Skin of body (tissue), 2 donors: Measurements from ENCODE around the gene CSTB. TPM values are rescaled to one million over a fixed set of nuclear protein-coding genes. Genes with fewer than 3 reads are reported as not detected.

Experiments
- DNase-seq: peaks from one replicate; lab custom pipeline; 2025; lab: John Stamatoyannopoulos, UW
- total RNA-seq: library from RNA; depleted of rRNA; stranded (reverse); fragments of >200 nt; gene quantifications from one replicate; pipeline ENCODE4 v1.2.3, GENCODE V29; 2014

Gene CSTB
- total RNA-seq, 1 donor from 2014 or later: 21.0 TPM

GRCh38 chr21:43752758-43753438, 23.2 kb downstream of the CSTB start:
- no peak for DNase-seq

DNA sequence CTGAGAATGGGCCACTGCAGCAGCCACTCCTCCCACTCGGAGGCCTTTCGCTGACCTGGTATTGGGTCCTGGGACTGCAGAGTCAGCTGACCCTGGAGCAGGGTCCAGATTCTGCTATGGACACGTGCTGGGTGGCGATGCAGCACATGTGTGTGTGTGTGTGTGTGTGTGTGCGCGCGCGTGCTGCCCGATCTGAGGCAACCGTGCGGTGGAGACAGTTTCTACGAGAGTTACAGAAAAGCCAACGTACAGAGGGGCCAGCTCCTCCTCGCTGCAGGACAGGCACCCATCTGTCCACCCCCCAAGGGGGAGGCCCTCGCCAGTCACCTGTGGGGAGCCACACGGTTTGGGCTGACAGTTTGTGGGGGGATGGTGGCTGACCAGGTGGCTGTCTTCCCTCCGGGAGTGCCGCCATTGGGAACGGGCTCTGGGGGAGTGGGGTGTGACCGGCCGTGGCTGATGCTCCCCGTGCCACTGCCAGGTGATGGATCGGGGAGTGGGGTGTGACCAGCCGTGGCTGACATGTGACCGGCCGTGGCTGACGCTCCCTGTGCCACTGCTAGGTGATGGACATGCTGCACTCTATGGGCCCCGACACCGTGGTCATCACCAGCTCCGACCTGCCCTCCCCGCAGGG, 24.0 kb downstream of the CSTB start:
- DNase-seq: no peak

DNA sequence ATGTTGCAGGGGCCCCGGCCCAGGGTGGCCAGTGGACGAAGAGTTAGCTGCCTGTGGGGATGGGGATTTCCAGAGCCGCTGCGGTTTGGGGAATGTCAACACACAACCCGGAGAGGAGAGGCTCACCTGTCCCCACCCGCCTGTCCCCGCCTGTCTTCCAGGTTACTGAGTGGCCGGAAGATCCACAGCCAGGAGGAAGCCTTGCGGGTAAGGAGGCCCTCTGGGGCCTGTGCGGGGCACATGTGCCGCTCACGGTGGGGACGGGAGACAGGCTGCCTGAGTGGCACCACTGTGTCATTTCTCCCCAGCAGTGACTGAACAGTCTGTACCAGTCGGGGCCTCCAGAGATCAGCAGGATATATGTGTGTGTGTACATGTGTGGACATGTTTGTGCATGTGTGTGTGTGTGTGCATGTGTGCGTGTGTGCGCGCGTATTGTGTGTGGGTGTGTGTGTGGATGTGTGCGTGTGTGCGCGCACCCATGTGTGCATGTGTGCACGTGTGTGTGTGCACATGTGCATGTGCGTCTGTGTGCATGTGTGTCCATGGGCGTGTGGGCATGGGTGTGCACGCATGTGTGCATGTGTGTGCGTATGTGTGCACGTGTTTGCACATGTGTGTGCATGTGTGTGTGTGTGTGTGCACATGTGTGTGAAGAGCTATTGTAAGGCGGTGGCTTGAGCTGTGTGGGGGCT, 25.6 kb downstream of the CSTB start:
- DNase-seq: no peak

GRCh38 chr21:43749651-43750262, 26.4 kb downstream of the CSTB start:
- DNase-seq: no peak

DNA sequence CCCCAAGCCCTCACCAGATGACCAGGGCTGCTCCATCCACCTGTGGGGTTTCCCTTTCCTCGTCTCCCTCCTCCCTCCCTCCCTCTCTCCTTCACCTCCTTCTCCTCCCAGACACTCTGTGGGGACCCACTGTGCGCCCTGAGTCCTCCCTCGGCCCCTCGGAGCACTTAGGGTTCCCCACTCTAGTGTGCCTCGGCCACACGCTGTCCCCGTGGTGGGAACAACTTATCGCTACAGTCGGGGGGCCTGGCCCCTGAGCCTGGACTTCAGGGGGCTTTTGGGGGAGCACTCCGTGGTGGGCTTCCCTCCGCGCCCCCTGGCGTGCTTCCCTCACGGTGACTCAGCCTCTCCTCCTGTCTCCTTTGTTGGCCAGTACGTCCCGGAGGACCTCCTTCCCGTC, 27.5 kb downstream of the CSTB start:
- no peak for DNase-seq

- DNase-seq: no peak
Measured at GRCh38 chr21:43745772-43746517, 30.2 kb downstream of the CSTB start.

GRCh38 chr21:43744725-43745124, 31.4 kb downstream of the CSTB start:
- no peak for DNase-seq

DNA sequence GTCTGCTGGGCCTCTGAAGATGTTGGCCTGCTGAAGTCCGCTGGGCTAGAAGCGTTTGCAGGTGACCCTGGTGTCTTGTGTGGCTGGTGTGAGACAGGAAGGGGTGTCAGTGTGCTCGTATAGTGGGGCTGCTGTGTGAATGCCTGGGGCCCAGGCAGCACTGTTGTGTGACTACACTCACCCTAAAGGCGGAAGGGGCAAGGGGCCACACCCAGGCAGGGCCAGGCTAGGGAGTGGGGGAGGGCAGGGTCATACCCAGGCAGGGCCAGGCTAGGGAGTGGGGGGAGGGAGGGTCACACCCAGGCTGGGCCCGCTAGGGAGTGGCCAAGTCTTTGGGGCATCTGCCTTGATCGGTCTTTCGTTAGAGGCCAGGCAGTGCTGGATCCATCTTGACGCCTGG, 32.2 kb downstream of the CSTB start:
- no peak for DNase-seq

GRCh38 chr21:43741423-43742096, 34.5 kb downstream of the CSTB start:
- DNase-seq: no peak

GRCh38 chr21:43740497-43741156, 35.5 kb downstream of the CSTB start:
- no peak for DNase-seq

GRCh38 chr21:43739621-43740435, 36.3 kb downstream of the CSTB start:
- DNase-seq: no peak

GRCh38 chr21:43737158-43737950, 38.8 kb downstream of the CSTB start:
- DNase-seq: no peak

DNA sequence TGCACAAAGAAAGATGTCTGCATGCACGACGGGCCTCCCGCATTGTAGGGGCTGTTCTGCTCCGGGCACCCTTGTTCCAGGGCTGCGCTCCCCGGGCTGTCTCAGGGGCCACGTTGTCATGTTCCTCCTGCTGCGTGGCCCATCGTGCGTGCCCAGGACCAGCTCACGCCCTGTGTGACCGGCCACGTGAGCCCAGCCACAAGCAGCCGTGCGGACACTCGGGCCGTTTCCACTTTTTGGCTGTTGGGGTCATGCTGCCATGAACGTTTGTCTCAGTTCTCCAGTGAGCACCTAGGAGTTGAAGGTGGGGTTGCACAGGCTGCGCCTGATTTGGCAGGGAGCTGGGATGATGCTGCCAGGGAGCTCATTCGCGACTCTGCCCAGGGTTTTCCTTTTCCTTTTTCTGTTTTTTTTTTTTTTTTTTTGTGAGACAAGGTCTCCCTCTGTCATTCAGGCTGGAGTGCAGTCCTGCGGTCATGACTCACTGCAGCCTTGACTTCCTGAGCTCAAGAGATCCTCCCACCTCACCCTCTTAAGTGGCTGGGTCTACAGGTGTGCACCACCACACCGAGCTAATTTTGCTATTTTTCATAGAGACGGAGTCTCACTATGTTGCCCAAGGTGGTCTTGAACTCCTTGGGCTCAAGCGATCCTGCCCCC, 39.8 kb downstream of the CSTB start:
- no peak for DNase-seq

GRCh38 chr21:43735236-43736091, 40.6 kb downstream of the CSTB start:
- no peak for DNase-seq

DNA sequence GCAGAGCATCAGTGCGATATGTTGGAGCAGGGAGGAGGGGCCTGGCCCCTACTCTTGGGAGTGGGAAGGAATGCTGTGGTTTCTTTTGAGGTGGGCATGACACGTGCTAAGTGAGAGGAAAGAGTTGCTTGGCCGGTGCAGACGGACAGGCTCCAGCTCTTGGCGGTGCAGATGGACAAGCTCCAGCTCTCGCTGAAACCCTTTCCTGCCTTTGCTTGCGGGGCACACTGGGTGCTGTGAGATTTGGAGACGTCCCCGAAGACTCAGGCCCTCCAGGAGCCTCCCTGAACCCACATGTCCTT, 41.2 kb downstream of the CSTB start:
- no peak for DNase-seq

DNA sequence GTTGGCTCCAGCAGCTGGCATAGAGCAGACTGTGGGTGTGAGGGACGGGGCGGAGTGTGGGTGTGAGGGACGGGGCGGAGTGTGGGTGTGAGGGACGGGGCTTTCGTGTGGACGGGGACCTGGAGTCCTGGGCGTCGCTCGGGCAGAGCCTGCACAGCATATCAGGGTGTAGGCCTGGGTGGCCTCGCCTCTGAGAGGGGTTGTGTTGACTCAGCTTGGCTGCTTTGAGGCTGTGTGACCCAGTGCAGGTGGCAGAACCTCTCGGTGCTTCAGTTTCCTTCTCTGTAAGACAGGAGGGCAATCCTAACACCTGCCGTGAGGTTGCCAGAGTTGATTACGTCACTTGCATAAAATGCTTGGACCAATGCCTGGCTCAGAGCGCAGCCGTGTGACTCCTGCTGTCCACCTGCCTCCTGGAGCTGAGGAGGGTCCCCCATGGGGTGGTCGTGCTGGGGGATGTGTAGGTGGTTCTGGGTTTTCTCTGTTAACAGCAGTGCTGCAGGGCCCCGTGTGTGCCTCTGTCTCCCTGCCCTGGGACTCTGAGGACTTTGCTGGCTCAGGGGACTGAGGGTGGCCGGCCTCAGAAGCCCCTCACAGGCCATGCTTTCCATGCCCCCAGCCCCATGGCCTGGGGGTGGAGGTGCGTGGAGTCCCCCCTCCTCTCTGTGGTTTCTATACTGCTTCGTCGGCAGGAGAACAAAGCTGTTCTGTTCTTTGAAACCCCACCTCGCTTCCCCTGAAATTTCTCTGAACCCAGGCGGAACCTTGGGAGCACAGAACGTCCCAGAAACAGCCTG, 41.8 kb downstream of the CSTB start:
- DNase-seq: no peak
